ENCODE measurements around the gene SUCO.
"Not testable (repeated sequence)": the region's sequence is repeated elsewhere in the genome, so short reads cannot be mapped to it uniquely, and the experiment has no call there.

The SUCO gene

GRCh38 chr1:172574080-172574479 lies 41.1 kb downstream of the SUCO start:
- no peak for DNase-seq

- DNase-seq, result no peak
These were observed 45.6 kb downstream of the SUCO start for GRCh38 chr1:172578586-172578985.

GRCh38 chr1:172581273-172581672 lies 48.3 kb downstream of the SUCO start:
- no peak for DNase-seq

- DNase-seq, result no peak
These were observed 48.8 kb downstream of the SUCO start for GRCh38 chr1:172581779-172582178.

GRCh38 chr1:172582889-172583288 lies 49.9 kb downstream of the SUCO start:
- DNase-seq, result no peak

GRCh38 chr1:172585348-172585747 lies 52.4 kb downstream of the SUCO start:
- no peak for DNase-seq

DNA sequence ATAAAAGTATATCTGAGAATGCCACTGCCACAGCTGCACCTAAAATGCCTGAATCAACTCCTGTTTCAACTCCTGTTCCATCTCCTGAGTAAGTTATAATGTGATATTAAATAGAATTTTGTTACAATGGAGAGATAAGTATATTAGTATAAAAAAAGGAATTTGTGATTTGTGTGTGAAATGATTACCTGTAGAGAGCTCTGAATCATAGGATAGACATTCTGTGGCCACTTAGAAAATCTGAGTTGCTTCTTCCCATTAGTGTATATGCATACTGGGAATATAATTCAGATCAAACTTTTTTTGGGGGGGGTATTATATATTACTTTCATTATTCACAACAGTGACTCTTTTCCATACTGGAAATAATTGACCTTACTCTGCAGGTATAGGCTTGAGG lies 52.9 kb downstream of the SUCO start:
- DNase-seq, result no peak

- DNase-seq, result peak; percentile 7
These were observed 55.6 kb downstream of the SUCO start for GRCh38 chr1:172588296-172589291.

GRCh38 chr1:172589553-172589952 lies 56.6 kb downstream of the SUCO start:
- DNase-seq, result no peak

- DNase-seq, result not testable (repeated sequence)
These were observed 58.5 kb downstream of the SUCO start for GRCh38 chr1:172591429-172591828.

GRCh38 chr1:172595066-172595465 lies 62.1 kb downstream of the SUCO start:
- not testable (repeated sequence) for DNase-seq

- not testable (repeated sequence) for DNase-seq
These were observed 63.8 kb downstream of the SUCO start for GRCh38 chr1:172596782-172597181.

- no peak for DNase-seq
These were observed 67.0 kb downstream of the SUCO start for GRCh38 chr1:172599912-172600311.

- no peak for DNase-seq
These were observed 67.7 kb downstream of the SUCO start for GRCh38 chr1:172600615-172601014.

DNA sequence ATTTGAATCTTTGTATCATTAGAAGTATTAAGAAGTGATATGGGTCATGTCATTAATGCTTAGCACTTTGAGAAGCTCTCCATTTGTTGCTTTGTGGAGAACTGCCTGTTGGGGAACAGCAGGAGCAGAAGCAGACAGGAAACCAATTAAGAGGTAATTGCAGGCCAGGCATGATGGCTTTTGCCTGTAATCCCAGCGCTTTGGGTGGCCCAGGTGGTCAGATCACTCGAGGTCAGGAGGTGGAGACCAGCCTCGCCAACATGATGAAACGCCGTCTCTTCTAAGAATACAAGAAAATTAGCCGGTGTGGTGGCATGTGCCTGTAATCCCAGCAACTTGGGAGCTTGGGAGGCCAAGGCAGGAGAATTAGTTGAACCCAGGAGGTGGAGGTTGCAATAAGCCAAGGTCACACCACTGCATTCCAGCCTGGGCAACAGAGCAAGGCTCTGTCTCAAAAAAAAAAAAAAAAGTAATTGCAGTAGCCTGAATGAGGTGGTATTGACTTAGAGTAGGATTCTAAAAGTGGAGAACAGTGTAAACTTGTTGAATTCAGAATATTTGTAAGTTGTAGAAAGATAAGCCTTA lies 68.2 kb downstream of the SUCO start:
- DNase-seq, result no peak

GRCh38 chr1:172602706-172603105 lies 69.8 kb downstream of the SUCO start:
- DNase-seq, result no peak

DNA sequence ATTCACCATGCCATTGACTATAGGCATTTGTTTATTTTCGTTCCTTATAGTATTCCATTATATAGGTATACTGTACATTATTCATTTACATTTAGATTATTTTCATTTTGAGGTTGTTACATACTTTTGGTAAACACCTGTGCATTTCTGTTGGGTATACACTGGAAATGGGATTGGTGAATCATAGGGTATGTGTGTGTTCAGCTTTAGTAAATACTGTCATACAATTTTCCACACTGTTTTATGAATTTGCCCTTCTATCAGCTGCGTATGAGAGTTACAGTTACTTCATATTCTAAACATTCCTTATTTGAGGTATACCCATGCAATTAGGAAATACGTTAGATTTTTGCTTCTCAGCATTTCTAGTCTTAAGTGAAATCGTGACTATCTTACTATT lies 70.9 kb downstream of the SUCO start:
- DNase-seq, result no peak

- no peak for DNase-seq
These were observed 72.7 kb downstream of the SUCO start for GRCh38 chr1:172605641-172606040.

GRCh38 chr1:172607145-172607544 lies 74.2 kb downstream of the SUCO start:
- DNase-seq, result no peak

DNA sequence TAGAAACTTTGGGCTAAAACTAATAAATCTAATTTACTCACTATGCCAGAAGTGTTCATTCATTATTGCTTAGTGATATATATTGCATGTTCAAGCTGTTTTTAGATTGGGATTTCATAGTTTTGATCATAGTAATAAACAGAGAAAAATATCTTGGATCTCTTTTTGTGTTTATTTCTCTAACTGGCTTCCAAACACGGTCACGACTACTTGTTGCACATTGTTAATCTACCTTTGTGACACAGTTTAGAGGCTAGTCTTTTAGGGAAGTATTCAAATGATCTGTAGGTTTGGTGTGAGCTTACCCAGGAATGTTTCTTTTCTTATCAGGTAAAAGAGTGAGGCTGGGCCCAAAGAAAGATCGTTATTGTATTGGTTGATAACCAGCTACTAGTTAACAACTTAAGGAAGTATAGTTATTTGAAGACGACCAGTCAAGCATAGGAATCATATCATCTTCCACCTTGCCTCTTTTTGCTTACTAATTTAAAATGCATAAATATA lies 75.2 kb downstream of the SUCO start:
- no peak for DNase-seq

DNA sequence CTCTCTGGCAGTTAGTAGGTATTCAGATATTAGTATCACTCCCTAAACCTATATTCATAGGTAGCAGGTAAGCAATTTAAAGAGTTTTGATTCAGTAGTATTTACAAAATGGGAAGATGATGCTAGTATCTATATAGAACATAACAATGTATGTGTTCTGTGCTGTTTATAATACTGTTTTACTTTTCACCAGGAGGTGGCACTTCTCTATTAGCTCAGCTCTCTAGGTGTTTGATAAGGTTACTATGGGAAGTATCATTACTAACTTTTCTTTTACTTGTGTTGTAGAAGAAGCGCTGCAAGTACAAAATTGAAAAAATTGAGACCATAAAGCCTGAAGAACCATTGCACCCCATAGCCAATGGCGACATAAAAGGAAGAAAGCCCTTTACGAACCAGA lies 76.6 kb downstream of the SUCO start:
- DNase-seq, result no peak

DNA sequence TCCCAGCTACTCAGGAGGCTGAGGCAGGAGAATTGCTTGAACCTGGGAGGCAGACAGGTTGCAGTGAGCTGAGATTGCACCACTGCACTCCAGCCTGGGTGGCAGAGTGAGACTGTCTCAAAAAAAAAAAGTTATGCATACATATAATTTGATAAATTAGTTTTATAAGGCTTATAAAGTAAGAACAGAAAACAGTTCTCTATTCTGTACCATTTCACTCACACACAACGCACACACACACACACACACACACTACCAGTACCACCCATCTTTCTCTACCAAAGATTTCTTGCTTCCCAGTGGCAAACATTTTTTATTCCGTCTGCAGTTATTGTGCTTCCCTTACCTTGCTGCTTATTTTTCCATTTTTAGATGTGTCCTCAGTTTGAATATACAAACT lies 79.5 kb downstream of the SUCO start:
- DNase-seq, result no peak

DNA sequence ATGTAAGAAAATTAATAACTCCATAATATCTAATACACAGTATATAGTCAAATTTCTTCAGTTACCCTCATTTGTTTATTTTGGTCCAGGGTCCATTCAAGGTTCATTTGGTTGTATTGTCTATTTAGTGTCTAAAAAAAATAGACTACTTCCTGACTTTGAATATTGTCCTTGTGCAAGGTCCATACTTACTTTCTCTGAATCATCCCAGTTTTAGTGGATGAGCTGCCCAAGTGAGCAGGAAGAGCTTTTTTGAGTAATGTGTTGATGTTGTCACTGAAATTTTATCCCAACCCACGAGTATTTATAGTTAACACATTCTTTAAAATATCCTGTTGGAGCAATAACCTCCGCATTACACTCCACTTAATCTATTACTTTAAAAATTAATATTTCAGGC lies 80.3 kb downstream of the SUCO start:
- no peak for DNase-seq

GRCh38 chr1:172616195-172616594 lies 83.2 kb downstream of the SUCO start:
- no peak for DNase-seq

Data from stimulated activated CD4-positive, alpha-beta T cell treated with anti-CD3 and anti-CD28 coated beads, Interleukin-4, amount 100 ng/mL, for 24 hours (primary cell).